ENCODE measurements around the gene COL4A1. TPM values are rescaled to one million over a fixed set of nuclear protein-coding genes. Genes with fewer than 3 reads are reported as not detected.

Gene COL4A1
- total RNA-seq, 3 donors from 2014 or later: 19.0 to 308 (median 61.9) TPM

GRCh38 chr13:110271313-110271712 lies 35.6 kb downstream of the COL4A1 start:
- Histone ChIP-seq H3K9me3 (no peaks in the 10 kb centered on the region), H3K4me1 (ENCODE audit: low read depth) (no peaks in the 10 kb centered on the region), H3K36me3 (ENCODE audit: low read depth) (no peaks in the 10 kb centered on the region), H3K4me3 (no peak overlapping the region)
- DNase-seq: no peak
- ATAC-seq: no peak
- no peak for TF ChIP-seq CTCF (IDR thresholded peaks at IDR 0.05)
- intact Hi-C loops (cut with DNase I, micrococcal nuclease): no loop called here

GRCh38 chr13:110270507-110270906 lies 36.5 kb downstream of the COL4A1 start:
- intact Hi-C loops (cut with DNase I, micrococcal nuclease): no loop called here
- ATAC-seq (no peak), DNase-seq (no peak)
- no peak overlapping the region for H3K4me3 ChIP-seq
- no peaks in the 10 kb centered on the region for H3K4me1 ChIP-seq (ENCODE audit: low read depth)
- TF ChIP-seq CTCF (IDR thresholded peaks at IDR 0.05): no peak
- H3K36me3 ChIP-seq (ENCODE audit: low read depth): no peaks in the 10 kb centered on the region
- H3K9me3 ChIP-seq: no peaks in the 10 kb centered on the region

GRCh38 chr13:110269509-110270185 lies 37.3 kb downstream of the COL4A1 start:
- no peaks in the 10 kb centered on the region for H3K9me3 ChIP-seq
- H3K4me3 ChIP-seq: no peak overlapping the region
- H3K4me1 ChIP-seq (ENCODE audit: low read depth): no peaks in the 10 kb centered on the region
- H3K36me3 ChIP-seq (ENCODE audit: low read depth): no peaks in the 10 kb centered on the region
- intact Hi-C loops (cut with DNase I, micrococcal nuclease): no loop called here
- DNase-seq: no peak
- no peak for TF ChIP-seq CTCF (IDR thresholded peaks at IDR 0.05)
- no peak for ATAC-seq

- intact Hi-C loops (cut with DNase I, micrococcal nuclease): no loop called here
- peaks cover 6% of the 10 kb centered on the region for H3K4me1 ChIP-seq (ENCODE audit: low read depth)
- DNase-seq (no peak), ATAC-seq (no peak)
- no peaks in the 10 kb centered on the region for H3K36me3 ChIP-seq (ENCODE audit: low read depth)
- H3K9me3 ChIP-seq: no peaks in the 10 kb centered on the region
- TF ChIP-seq CTCF (IDR thresholded peaks at IDR 0.05): no peak
- no peak overlapping the region for H3K4me3 ChIP-seq
Observed at GRCh38 chr13:110268576-110269185, 38.3 kb downstream of the COL4A1 start.

GRCh38 chr13:110268061-110268460 lies 38.9 kb downstream of the COL4A1 start:
- no peak for TF ChIP-seq CTCF (IDR thresholded peaks at IDR 0.05)
- H3K36me3 ChIP-seq (ENCODE audit: low read depth): no peaks in the 10 kb centered on the region
- peaks cover 8% of the 10 kb centered on the region for H3K4me1 ChIP-seq (ENCODE audit: low read depth)
- intact Hi-C loops (cut with DNase I, micrococcal nuclease): no loop called here
- DNase-seq: no peak
- no peak overlapping the region for H3K4me3 ChIP-seq
- ATAC-seq: no peak
- H3K9me3 ChIP-seq: no peaks in the 10 kb centered on the region

All from mucosa of descending colon (tissue), 3 donors.